ENCODE data around the gene AQP3. TPM values are rescaled to one million over a fixed set of nuclear protein-coding genes. Genes with fewer than 3 reads are reported as not detected.

The AQP3 gene
- total RNA-seq, 4 donors from 2014 or later, result 7.1 to 15.3 (median 12.4) TPM

GRCh38 chr9:33433871-33434270 is 13.5 kb downstream of the AQP3 start:
- no peak overlapping the region for H3K4me3 ChIP-seq
- H3K27ac ChIP-seq, result no peak overlapping the region
- no peak for DNase-seq
- no peaks in the 10 kb centered on the region for H3K4me1 ChIP-seq
- intact Hi-C loops (cut with DNase I; ENCODE audit: low total_unique reads), result no loop called here
- H3K9me3 ChIP-seq, result no peaks in the 10 kb centered on the region
- H3K36me3 ChIP-seq, result no peaks in the 10 kb centered on the region
- in situ Hi-C loops (cut with MboI; ENCODE audit: low pct_ligation_motif_present in 1 of 4, low pct_unique_long_range_greater_than_20kb in 1 of 4, low sequenced_read_pairs in 3 of 4), result no loop called here
- TF ChIP-seq POLR2AphosphoS5 (IDR thresholded peaks at IDR 0.05) (no peak), CTCF (IDR thresholded peaks at IDR 0.05) (no peak), POLR2A (IDR thresholded peaks at IDR 0.05) (no peak), EP300 (IDR thresholded peaks at IDR 0.05; ENCODE audit: low read depth) (no peak)
- no peaks in the 10 kb centered on the region for H3K27me3 ChIP-seq
- 88 to 92% methylated on average over 4 to 8 of the region's 8 CpGs for WGBS, 2 donors (ENCODE audit: low coverage in 1 of 2)

DNA sequence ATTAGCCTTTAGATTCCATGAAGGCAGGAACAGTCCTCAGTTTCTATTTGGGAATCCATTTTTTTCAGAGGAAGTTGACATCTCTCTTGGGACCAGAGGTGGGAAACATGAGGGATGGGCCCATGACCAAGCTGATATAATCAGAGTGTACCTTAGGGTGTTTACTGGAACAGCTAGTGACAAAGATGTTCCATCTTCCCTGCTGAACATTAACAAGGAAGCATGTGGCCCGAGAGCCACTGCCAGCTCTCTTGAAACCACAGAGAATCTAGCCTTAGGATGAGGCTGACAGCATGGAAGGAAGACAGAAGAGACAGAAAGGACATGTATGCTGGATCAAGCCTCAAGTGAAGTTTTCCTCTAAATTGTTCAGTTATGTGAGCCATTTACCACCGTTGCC is 16.0 kb downstream of the AQP3 start:
- no peak overlapping the region for H3K4me3 ChIP-seq
- H3K27ac ChIP-seq, result no peak overlapping the region
- H3K4me1 ChIP-seq, result no peaks in the 10 kb centered on the region
- no peaks in the 10 kb centered on the region for H3K9me3 ChIP-seq
- no peaks in the 10 kb centered on the region for H3K27me3 ChIP-seq
- no peak for TF ChIP-seq POLR2A (IDR thresholded peaks at IDR 0.05)
- TF ChIP-seq EP300 (IDR thresholded peaks at IDR 0.05; ENCODE audit: low read depth), result no peak
- no peak for TF ChIP-seq POLR2AphosphoS5 (IDR thresholded peaks at IDR 0.05)
- WGBS, 2 donors (ENCODE audit: low coverage in 1 of 2), result 78 to 80% methylated on average over 1 to 2 of the region's 2 CpGs
- intact Hi-C loops (cut with DNase I; ENCODE audit: low total_unique reads), result no loop called here
- no peak for DNase-seq
- H3K36me3 ChIP-seq, result no peaks in the 10 kb centered on the region
- in situ Hi-C loops (cut with MboI; ENCODE audit: low pct_ligation_motif_present in 1 of 4, low pct_unique_long_range_greater_than_20kb in 1 of 4, low sequenced_read_pairs in 3 of 4), result no loop called here

DNA sequence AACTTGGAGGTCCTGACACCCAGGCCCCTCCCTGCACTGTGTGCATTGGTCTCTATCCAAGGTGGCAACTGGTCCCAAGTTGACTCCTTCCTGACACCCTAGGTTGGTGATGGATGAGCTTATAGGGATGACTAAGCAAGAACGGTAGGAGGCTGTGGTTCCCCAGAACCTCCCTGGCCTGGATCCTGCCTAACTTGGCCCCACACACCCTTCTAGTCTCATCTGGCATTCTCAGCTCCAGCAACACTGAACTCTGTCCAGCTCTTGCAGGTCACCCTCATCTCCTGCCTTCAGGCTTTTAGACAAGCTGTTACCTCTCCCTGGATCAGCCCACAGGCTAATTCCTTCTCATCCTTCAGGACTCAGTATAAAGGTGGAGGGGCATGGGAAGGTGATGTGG is 16.5 kb downstream of the AQP3 start:
- no peaks in the 10 kb centered on the region for H3K27me3 ChIP-seq
- TF ChIP-seq EP300 (IDR thresholded peaks at IDR 0.05; ENCODE audit: low read depth) (no peak), POLR2A (IDR thresholded peaks at IDR 0.05) (no peak), CTCF (IDR thresholded peaks at IDR 0.05) (no peak), POLR2AphosphoS5 (IDR thresholded peaks at IDR 0.05) (no peak)
- H3K27ac ChIP-seq, result no peak overlapping the region
- 54% methylated on average over 1 of the region's 1 CpG; no CpG with 5 or more reads in 1 of the 2 donors for WGBS, 2 donors (ENCODE audit: low coverage in 1 of 2)
- no peaks in the 10 kb centered on the region for H3K9me3 ChIP-seq
- no peak overlapping the region for H3K4me3 ChIP-seq
- H3K36me3 ChIP-seq, result no peaks in the 10 kb centered on the region
- no peak for DNase-seq
- in situ Hi-C loops (cut with MboI; ENCODE audit: low pct_ligation_motif_present in 1 of 4, low pct_unique_long_range_greater_than_20kb in 1 of 4, low sequenced_read_pairs in 3 of 4) (no loop called here), intact Hi-C loops (cut with DNase I; ENCODE audit: low total_unique reads) (no loop called here)
- H3K4me1 ChIP-seq, result no peaks in the 10 kb centered on the region

- Histone ChIP-seq H3K9me3 (no peaks in the 10 kb centered on the region), H3K27me3 (no peaks in the 10 kb centered on the region), H3K4me3 (no peak overlapping the region), H3K36me3 (no peaks in the 10 kb centered on the region), H3K27ac (no peak overlapping the region), H3K4me1 (no peaks in the 10 kb centered on the region)
- in situ Hi-C loops (cut with MboI; ENCODE audit: low pct_ligation_motif_present in 1 of 4, low pct_unique_long_range_greater_than_20kb in 1 of 4, low sequenced_read_pairs in 3 of 4) (no loop called here), intact Hi-C loops (cut with DNase I; ENCODE audit: low total_unique reads) (no loop called here)
- no peak for DNase-seq
- WGBS, 2 donors (ENCODE audit: low coverage in 1 of 2), result 85 to 86% methylated on average over 2 to 3 of the region's 3 CpGs
- TF ChIP-seq CTCF (IDR thresholded peaks at IDR 0.05) (no peak), POLR2AphosphoS5 (IDR thresholded peaks at IDR 0.05) (no peak), EP300 (IDR thresholded peaks at IDR 0.05; ENCODE audit: low read depth) (no peak), POLR2A (IDR thresholded peaks at IDR 0.05) (no peak)
Measured at GRCh38 chr9:33429256-33429985, 18.0 kb downstream of the AQP3 start.
